Measurements from ENCODE around the gene RREB1.

RREB1 gene

DNA sequence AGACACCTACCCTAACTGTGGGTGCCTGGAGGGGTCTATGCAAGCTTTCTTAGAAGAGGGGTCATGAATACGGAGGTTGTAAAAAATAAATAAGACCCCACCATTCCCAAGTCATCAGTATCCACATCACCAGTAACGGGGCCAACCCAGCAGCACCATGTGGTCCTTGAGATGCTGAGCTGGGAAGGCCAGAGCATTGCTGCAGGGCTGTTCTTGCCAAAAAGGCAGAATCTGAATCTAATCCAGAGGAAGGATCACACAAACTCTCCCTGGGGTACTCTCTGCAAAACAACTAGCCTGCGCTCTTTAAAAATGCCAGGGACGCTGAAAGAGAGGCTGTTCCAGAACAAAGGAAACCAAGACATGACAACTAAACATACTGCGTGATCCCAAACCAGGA is 162.1 kb downstream of the RREB1 start:
- no peaks in the 10 kb centered on the region for H3F3A ChIP-seq (ENCODE audit: control insufficient read depth, insufficient read depth)
- no peaks in the 10 kb centered on the region for H3K9me2 ChIP-seq (replicated peaks; ENCODE audit: control insufficient read depth, low read length)
- H3K4me3 ChIP-seq (ENCODE audit: low read length), result no peak overlapping the region
- H3K79me2 ChIP-seq (ENCODE audit: control insufficient read depth, low read length), result no peaks in the 10 kb centered on the region
- H3K9me3 ChIP-seq (ENCODE audit: control insufficient read depth, insufficient read depth, low read length), result no peaks in the 10 kb centered on the region
- no peaks in the 10 kb centered on the region for H3K27me3 ChIP-seq (ENCODE audit: control insufficient read depth, low read length)
- H3K27ac ChIP-seq (ENCODE audit: low read depth, low read length), result no peak overlapping the region
- H4K20me1 ChIP-seq (ENCODE audit: control insufficient read depth, insufficient read depth, low read depth, low read length), result no peaks in the 10 kb centered on the region
- H3K4me1 ChIP-seq (ENCODE audit: control insufficient read depth, low read length), result no peaks in the 10 kb centered on the region
- TF ChIP-seq, protein P1, sequence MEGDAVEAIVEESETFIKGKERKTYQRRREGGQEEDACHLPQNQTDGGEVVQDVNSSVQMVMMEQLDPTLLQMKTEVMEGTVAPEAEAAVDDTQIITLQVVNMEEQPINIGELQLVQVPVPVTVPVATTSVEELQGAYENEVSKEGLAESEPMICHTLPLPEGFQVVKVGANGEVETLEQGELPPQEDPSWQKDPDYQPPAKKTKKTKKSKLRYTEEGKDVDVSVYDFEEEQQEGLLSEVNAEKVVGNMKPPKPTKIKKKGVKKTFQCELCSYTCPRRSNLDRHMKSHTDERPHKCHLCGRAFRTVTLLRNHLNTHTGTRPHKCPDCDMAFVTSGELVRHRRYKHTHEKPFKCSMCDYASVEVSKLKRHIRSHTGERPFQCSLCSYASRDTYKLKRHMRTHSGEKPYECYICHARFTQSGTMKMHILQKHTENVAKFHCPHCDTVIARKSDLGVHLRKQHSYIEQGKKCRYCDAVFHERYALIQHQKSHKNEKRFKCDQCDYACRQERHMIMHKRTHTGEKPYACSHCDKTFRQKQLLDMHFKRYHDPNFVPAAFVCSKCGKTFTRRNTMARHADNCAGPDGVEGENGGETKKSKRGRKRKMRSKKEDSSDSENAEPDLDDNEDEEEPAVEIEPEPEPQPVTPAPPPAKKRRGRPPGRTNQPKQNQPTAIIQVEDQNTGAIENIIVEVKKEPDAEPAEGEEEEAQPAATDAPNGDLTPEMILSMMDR (IDR thresholded peaks at IDR 0.05; ENCODE audit: low read depth, low read length, poor library complexity, severe bottlenecking), result no peak
- no peak for TF ChIP-seq EZH2phosphoT487 (IDR thresholded peaks at IDR 0.05; ENCODE audit: borderline replicate concordance, low read length)
- H3K36me3 ChIP-seq (ENCODE audit: control insufficient read depth, low read length), result no peaks in the 10 kb centered on the region
- H3K4me2 ChIP-seq (ENCODE audit: low read length), result no peak overlapping the region

DNA sequence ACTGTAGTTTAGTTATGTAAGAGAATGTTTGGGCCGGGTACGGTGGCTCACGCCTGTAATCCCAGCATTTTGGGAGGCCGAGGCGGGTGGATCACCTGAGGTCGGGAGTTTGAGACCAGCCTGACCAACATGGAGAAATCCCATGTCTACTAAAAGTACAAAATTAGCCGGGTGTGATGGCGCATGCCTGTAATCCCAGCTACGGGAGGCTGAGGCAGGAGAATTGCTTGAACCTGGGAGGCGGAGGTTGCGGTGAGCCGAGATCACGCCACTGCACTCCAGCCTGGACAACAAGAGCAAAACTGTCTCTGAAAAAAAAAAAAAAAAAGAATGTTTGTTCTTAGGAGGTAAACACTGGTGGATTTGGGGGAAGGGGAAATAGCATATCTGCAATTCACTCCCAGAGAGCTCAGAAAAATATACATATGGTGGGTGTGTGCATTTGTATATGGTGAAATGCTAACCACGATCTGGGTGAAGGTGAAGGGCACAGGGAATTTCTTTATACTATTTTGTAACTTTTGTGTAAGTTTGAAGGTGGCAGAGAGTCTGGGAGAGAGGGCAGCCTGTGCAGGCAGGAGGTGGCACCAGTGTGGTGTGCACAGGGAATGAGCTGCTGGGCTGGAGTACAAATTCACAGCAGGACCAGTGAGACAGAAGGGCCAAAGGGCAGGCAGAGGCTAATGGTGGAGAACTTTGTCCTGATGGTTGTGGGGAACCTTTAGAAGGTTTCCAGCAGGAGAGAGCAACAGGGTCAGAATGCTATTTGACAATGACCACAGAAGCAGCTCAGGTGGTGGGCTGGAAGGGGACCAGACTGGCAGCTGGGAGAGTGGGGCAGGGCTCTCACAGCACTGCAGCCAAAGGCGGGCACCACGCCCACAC is 162.8 kb downstream of the RREB1 start:
- TF ChIP-seq EZH2phosphoT487 (IDR thresholded peaks at IDR 0.05; ENCODE audit: borderline replicate concordance, low read length), result no peak
- TF ChIP-seq, protein P1 (IDR thresholded peaks at IDR 0.05; ENCODE audit: low read depth, low read length, poor library complexity, severe bottlenecking), result no peak
- Histone ChIP-seq H3K4me3 (ENCODE audit: low read length) (no peak overlapping the region), H3K79me2 (ENCODE audit: control insufficient read depth, low read length) (no peaks in the 10 kb centered on the region), H3K9me2 (replicated peaks; ENCODE audit: control insufficient read depth, low read length) (no peaks in the 10 kb centered on the region), H3K27ac (ENCODE audit: low read depth, low read length) (no peak overlapping the region), H3K4me2 (ENCODE audit: low read length) (no peak overlapping the region), H3K36me3 (ENCODE audit: control insufficient read depth, low read length) (no peaks in the 10 kb centered on the region), H3F3A (ENCODE audit: control insufficient read depth, insufficient read depth) (no peaks in the 10 kb centered on the region), H3K4me1 (ENCODE audit: control insufficient read depth, low read length) (no peaks in the 10 kb centered on the region), H3K9me3 (ENCODE audit: control insufficient read depth, insufficient read depth, low read length) (no peaks in the 10 kb centered on the region), H4K20me1 (ENCODE audit: control insufficient read depth, insufficient read depth, low read depth, low read length) (no peaks in the 10 kb centered on the region), H3K27me3 (ENCODE audit: control insufficient read depth, low read length) (no peaks in the 10 kb centered on the region)

DNA sequence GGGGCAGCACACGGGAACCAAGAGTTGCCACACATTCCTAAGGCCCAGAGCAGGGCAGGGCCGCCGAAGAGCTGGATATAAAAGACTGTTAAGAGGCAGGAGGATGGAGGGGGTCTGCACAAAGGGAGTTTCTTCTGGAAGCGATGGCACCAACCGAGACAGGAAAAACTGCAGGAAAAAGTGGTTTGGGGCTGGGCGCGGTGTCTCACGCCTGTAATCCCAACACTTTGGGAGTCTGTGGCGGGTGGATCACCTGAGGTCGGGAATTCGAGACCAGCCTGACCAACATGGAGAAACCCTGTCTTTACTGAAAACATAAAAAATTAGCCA is 163.4 kb downstream of the RREB1 start:
- Histone ChIP-seq H3K36me3 (ENCODE audit: control insufficient read depth, low read length) (no peaks in the 10 kb centered on the region), H3K4me3 (ENCODE audit: low read length) (no peak overlapping the region), H4K20me1 (ENCODE audit: control insufficient read depth, insufficient read depth, low read depth, low read length) (no peaks in the 10 kb centered on the region), H3K9me2 (replicated peaks; ENCODE audit: control insufficient read depth, low read length) (no peaks in the 10 kb centered on the region), H3K27ac (ENCODE audit: low read depth, low read length) (no peak overlapping the region), H3K9me3 (ENCODE audit: control insufficient read depth, insufficient read depth, low read length) (no peaks in the 10 kb centered on the region), H3K27me3 (ENCODE audit: control insufficient read depth, low read length) (no peaks in the 10 kb centered on the region), H3K4me1 (ENCODE audit: control insufficient read depth, low read length) (no peaks in the 10 kb centered on the region), H3K4me2 (ENCODE audit: low read length) (no peak overlapping the region), H3F3A (ENCODE audit: control insufficient read depth, insufficient read depth) (no peaks in the 10 kb centered on the region), H3K79me2 (ENCODE audit: control insufficient read depth, low read length) (no peaks in the 10 kb centered on the region)
- no peak for TF ChIP-seq EZH2phosphoT487 (IDR thresholded peaks at IDR 0.05; ENCODE audit: borderline replicate concordance, low read length)
- TF ChIP-seq, protein P1 (IDR thresholded peaks at IDR 0.05; ENCODE audit: low read depth, low read length, poor library complexity, severe bottlenecking), result no peak
